ENCODE measurements around the gene MPP4. TPM values are rescaled to one million over a fixed set of nuclear protein-coding genes. Genes with fewer than 3 reads are reported as not detected.
A peak's percentile ranks its signal among the peaks of the same experiment; 100 is the strongest.

The MPP4 gene
- total and polyA plus RNA-seq, 2 of the 13 experiments (the other 11 are each of a cell fraction or from before 2014, with no cell fraction given), result not detected

GRCh38 chr2:201642579-201643215 is 55.7 kb downstream of the MPP4 start (continued):
- no peak; the same call in 1 of the 2 replicates for TF ChIP-seq HNF4G (IDR thresholded peaks at IDR 0.05; ENCODE audit: borderline replicate concordance, low read depth, low read length)
- TF ChIP-seq HNF4G (CRISPR knock-in tag; IDR thresholded peaks at IDR 0.05; ENCODE audit: borderline replicate concordance, low read depth), result no peak
- TF ChIP-seq ZNF205 (CRISPR knock-in tag; IDR thresholded peaks at IDR 0.05), result no peak; the same call in 1 of the 2 replicates
- TF ChIP-seq, protein P1, sequence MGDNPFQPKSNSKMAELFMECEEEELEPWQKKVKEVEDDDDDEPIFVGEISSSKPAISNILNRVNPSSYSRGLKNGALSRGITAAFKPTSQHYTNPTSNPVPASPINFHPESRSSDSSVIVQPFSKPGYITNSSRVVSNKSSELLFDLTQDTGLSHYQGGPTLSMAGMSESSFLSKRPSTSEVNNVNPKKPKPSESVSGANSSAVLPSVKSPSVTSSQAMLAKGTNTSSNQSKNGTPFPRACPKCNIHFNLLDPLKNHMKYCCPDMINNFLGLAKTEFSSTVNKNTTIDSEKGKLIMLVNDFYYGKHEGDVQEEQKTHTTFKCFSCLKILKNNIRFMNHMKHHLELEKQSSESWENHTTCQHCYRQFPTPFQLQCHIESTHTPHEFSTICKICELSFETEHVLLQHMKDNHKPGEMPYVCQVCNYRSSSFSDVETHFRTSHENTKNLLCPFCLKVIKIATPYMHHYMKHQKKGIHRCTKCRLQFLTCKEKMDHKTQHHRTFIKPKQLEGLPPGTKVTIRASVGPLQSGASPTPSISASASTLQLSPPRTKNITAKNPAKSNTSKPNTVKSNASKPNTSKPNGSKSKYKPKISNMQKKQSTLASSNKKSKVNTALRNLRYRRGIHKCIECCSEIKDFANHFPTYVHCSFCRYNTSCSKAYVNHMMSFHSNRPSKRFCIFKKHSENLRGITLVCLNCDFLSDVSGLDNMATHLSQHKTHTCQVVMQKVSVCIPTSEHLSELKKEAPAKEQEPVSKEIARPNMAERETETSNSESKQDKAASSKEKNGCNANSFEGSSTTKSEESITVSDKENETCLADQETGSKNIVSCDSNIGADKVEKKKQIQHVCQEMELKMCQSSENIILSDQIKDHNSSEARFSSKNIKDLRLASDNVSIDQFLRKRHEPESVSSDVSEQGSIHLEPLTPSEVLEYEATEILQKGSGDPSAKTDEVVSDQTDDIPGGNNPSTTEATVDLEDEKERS (CRISPR knock-in tag; IDR thresholded peaks at IDR 0.05), result 0 out of 2 replicates have a peak, but pooled peaks have one; percentile 37
- TF ChIP-seq FIP1L1 (IDR thresholded peaks at IDR 0.05; ENCODE audit: borderline replicate concordance, insufficient read depth, low read depth, low read length), result 0 out of 2 replicates have a peak, but pooled peaks have one; percentile 48
- 0 out of 2 replicates have a peak, but pooled peaks have one; percentile 27 for TF ChIP-seq ZNF256 (CRISPR knock-in tag; conservative IDR thresholded peaks at IDR 0.05)
- TF ChIP-seq, protein P2, sequence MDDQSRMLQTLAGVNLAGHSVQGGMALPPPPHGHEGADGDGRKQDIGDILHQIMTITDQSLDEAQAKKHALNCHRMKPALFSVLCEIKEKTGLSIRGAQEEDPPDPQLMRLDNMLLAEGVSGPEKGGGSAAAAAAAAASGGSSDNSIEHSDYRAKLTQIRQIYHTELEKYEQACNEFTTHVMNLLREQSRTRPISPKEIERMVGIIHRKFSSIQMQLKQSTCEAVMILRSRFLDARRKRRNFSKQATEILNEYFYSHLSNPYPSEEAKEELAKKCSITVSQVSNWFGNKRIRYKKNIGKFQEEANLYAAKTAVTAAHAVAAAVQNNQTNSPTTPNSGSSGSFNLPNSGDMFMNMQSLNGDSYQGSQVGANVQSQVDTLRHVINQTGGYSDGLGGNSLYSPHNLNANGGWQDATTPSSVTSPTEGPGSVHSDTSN (CRISPR knock-in tag; IDR thresholded peaks at IDR 0.05; ENCODE audit: borderline replicate concordance), result no peak; the same call in 1 of the 2 replicates
- TF ChIP-seq, protein P3, sequence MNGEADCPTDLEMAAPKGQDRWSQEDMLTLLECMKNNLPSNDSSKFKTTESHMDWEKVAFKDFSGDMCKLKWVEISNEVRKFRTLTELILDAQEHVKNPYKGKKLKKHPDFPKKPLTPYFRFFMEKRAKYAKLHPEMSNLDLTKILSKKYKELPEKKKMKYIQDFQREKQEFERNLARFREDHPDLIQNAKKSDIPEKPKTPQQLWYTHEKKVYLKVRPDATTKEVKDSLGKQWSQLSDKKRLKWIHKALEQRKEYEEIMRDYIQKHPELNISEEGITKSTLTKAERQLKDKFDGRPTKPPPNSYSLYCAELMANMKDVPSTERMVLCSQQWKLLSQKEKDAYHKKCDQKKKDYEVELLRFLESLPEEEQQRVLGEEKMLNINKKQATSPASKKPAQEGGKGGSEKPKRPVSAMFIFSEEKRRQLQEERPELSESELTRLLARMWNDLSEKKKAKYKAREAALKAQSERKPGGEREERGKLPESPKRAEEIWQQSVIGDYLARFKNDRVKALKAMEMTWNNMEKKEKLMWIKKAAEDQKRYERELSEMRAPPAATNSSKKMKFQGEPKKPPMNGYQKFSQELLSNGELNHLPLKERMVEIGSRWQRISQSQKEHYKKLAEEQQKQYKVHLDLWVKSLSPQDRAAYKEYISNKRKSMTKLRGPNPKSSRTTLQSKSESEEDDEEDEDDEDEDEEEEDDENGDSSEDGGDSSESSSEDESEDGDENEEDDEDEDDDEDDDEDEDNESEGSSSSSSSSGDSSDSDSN (CRISPR knock-in tag; IDR thresholded peaks at IDR 0.05), result peak; percentile 66; the same call in 1 of the 2 replicates
- peak; percentile 59 for TF ChIP-seq SP2 (CRISPR knock-in tag; IDR thresholded peaks at IDR 0.05)
- TF ChIP-seq YEATS4 (CRISPR knock-in tag; IDR thresholded peaks at IDR 0.05; ENCODE audit: borderline replicate concordance), result peak; percentile 90
- TF ChIP-seq TSC22D2 (CRISPR knock-in tag; IDR thresholded peaks at IDR 0.05; ENCODE audit: borderline replicate concordance), result peak; percentile 65; the same call in 1 of the 2 replicates
- no peak for TF ChIP-seq NFE2L1 (CRISPR knock-in tag; IDR thresholded peaks at IDR 0.05; ENCODE audit: borderline replicate concordance)
